Measurements from ENCODE around the gene ARHGEF10L. TPM values are rescaled to one million over a fixed set of nuclear protein-coding genes. Genes with fewer than 3 reads are reported as not detected.

ARHGEF10L gene
- total and polyA plus RNA-seq, 5 donors from 2014 or later: not detected

- Mint-ChIP-seq H3K27me3 (no peaks in the 10 kb centered on the region), H3K4me1 (no peaks in the 10 kb centered on the region), H3K4me3 (no peak overlapping the region), H3K27ac (no peak overlapping the region), H3K36me3 (no peaks in the 10 kb centered on the region), H3K9me3 (peaks cover 0 to 2% (median 0%) of the 10 kb centered on the region in 7 donors)
- H3K27ac ChIP-seq (ENCODE audit: insufficient read depth, low read length, poor library complexity, severe bottlenecking): no peak overlapping the region
- DNase-seq (no peak), ATAC-seq (ENCODE audit: low read depth in 2 of 2) (no peak)
- H3K4me3 ChIP-seq (ENCODE audit: low read depth, low read length): no peak overlapping the region
- H3K27me3 ChIP-seq (ENCODE audit: control insufficient read depth, insufficient read depth, low read length): no peaks in the 10 kb centered on the region
- no peaks in the 10 kb centered on the region for H3K9me3 ChIP-seq (ENCODE audit: control insufficient read depth in 2 of 2, low read length in 2 of 2)
- H3K36me3 ChIP-seq (ENCODE audit: control insufficient read depth, insufficient read depth, low read length): no peaks in the 10 kb centered on the region
- no peaks in the 10 kb centered on the region for H3K4me1 ChIP-seq (ENCODE audit: control insufficient read depth, insufficient read depth, low read length, poor library complexity, severe bottlenecking)
Measured at GRCh38 chr1:17710889-17711576, 171.5 kb downstream of the ARHGEF10L start.

GRCh38 chr1:17711577-17711910 lies 172.0 kb downstream of the ARHGEF10L start:
- Mint-ChIP-seq H3K36me3 (no peaks in the 10 kb centered on the region), H3K4me3 (no peak overlapping the region), H3K27ac (no peak overlapping the region), H3K9me3 (peaks cover 0 to 2% (median 0%) of the 10 kb centered on the region in 7 donors), H3K4me1 (no peaks in the 10 kb centered on the region), H3K27me3 (no peaks in the 10 kb centered on the region)
- Histone ChIP-seq H3K4me3 (ENCODE audit: low read depth, low read length) (no peak overlapping the region), H3K27me3 (ENCODE audit: control insufficient read depth, insufficient read depth, low read length) (no peaks in the 10 kb centered on the region), H3K9me3 (ENCODE audit: control insufficient read depth in 2 of 2, low read length in 2 of 2) (no peaks in the 10 kb centered on the region), H3K4me1 (ENCODE audit: control insufficient read depth, insufficient read depth, low read length, poor library complexity, severe bottlenecking) (no peaks in the 10 kb centered on the region), H3K36me3 (ENCODE audit: control insufficient read depth, insufficient read depth, low read length) (no peaks in the 10 kb centered on the region), H3K27ac (ENCODE audit: insufficient read depth, low read length, poor library complexity, severe bottlenecking) (no peak overlapping the region)
- no peak for ATAC-seq (ENCODE audit: low read depth in 2 of 2)
- no peak for DNase-seq

GRCh38 chr1:17711941-17712340 lies 172.4 kb downstream of the ARHGEF10L start:
- H3K9me3 ChIP-seq (ENCODE audit: control insufficient read depth in 2 of 2, low read length in 2 of 2): no peaks in the 10 kb centered on the region
- no peak for DNase-seq
- no peaks in the 10 kb centered on the region for H3K4me1 ChIP-seq (ENCODE audit: control insufficient read depth, insufficient read depth, low read length, poor library complexity, severe bottlenecking)
- H3K27me3 ChIP-seq (ENCODE audit: control insufficient read depth, insufficient read depth, low read length): no peaks in the 10 kb centered on the region
- Mint-ChIP-seq H3K4me1 (no peaks in the 10 kb centered on the region), H3K27ac (no peak overlapping the region), H3K4me3 (no peak overlapping the region), H3K27me3 (no peaks in the 10 kb centered on the region), H3K36me3 (no peaks in the 10 kb centered on the region), H3K9me3 (peaks cover 0 to 2% (median 0%) of the 10 kb centered on the region in 7 donors)
- no peak overlapping the region for H3K4me3 ChIP-seq (ENCODE audit: low read depth, low read length)
- ATAC-seq (ENCODE audit: low read depth in 2 of 2): no peak
- H3K36me3 ChIP-seq (ENCODE audit: control insufficient read depth, insufficient read depth, low read length): no peaks in the 10 kb centered on the region
- H3K27ac ChIP-seq (ENCODE audit: insufficient read depth, low read length, poor library complexity, severe bottlenecking): no peak overlapping the region

- H3K36me3 Mint-ChIP-seq: no peaks in the 10 kb centered on the region
- Histone ChIP-seq H3K9me3 (ENCODE audit: control insufficient read depth in 2 of 2, low read length in 2 of 2) (no peaks in the 10 kb centered on the region), H3K4me3 (ENCODE audit: low read depth, low read length) (no peak overlapping the region), H3K27me3 (ENCODE audit: control insufficient read depth, insufficient read depth, low read length) (no peaks in the 10 kb centered on the region), H3K27ac (ENCODE audit: insufficient read depth, low read length, poor library complexity, severe bottlenecking) (no peak overlapping the region), H3K36me3 (ENCODE audit: control insufficient read depth, insufficient read depth, low read length) (no peaks in the 10 kb centered on the region), H3K4me1 (ENCODE audit: control insufficient read depth, insufficient read depth, low read length, poor library complexity, severe bottlenecking) (no peaks in the 10 kb centered on the region)
- no peak for DNase-seq
- ATAC-seq (ENCODE audit: low read depth in 2 of 2): no peak
- H3K27ac Mint-ChIP-seq: no peak overlapping the region
- H3K4me3 Mint-ChIP-seq: no peak overlapping the region
- H3K4me1 Mint-ChIP-seq: no peaks in the 10 kb centered on the region
- H3K27me3 Mint-ChIP-seq: no peaks in the 10 kb centered on the region
- peaks cover 0 to 2% (median 0%) of the 10 kb centered on the region in 7 donors for H3K9me3 Mint-ChIP-seq
Measured at GRCh38 chr1:17713993-17714392, 174.5 kb downstream of the ARHGEF10L start.

- no peaks in the 10 kb centered on the region for H3K27me3 ChIP-seq (ENCODE audit: control insufficient read depth, insufficient read depth, low read length)
- no peaks in the 10 kb centered on the region for H3K9me3 ChIP-seq (ENCODE audit: control insufficient read depth in 2 of 2, low read length in 2 of 2)
- H3K36me3 Mint-ChIP-seq: no peaks in the 10 kb centered on the region
- H3K27me3 Mint-ChIP-seq: no peaks in the 10 kb centered on the region
- no peak overlapping the region for H3K27ac Mint-ChIP-seq
- H3K4me3 ChIP-seq (ENCODE audit: low read depth, low read length): no peak overlapping the region
- no peaks in the 10 kb centered on the region for H3K36me3 ChIP-seq (ENCODE audit: control insufficient read depth, insufficient read depth, low read length)
- ATAC-seq (ENCODE audit: low read depth in 2 of 2): no peak
- no peak for DNase-seq
- no peak overlapping the region for H3K27ac ChIP-seq (ENCODE audit: insufficient read depth, low read length, poor library complexity, severe bottlenecking)
- no peaks in the 10 kb centered on the region for H3K4me1 ChIP-seq (ENCODE audit: control insufficient read depth, insufficient read depth, low read length, poor library complexity, severe bottlenecking)
- no peak overlapping the region for H3K4me3 Mint-ChIP-seq
- peaks cover 0 to 2% (median 0%) of the 10 kb centered on the region in 4 donors for H3K4me1 Mint-ChIP-seq
- no peaks in the 10 kb centered on the region for H3K9me3 Mint-ChIP-seq
Measured at GRCh38 chr1:17717594-17718535, 178.4 kb downstream of the ARHGEF10L start.

GRCh38 chr1:17719874-17720273 lies 180.4 kb downstream of the ARHGEF10L start:
- Mint-ChIP-seq H3K4me1 (peaks cover 0 to 2% (median 0%) of the 10 kb centered on the region in 4 donors), H3K36me3 (no peaks in the 10 kb centered on the region), H3K4me3 (no peak overlapping the region), H3K27me3 (no peaks in the 10 kb centered on the region), H3K27ac (no peak overlapping the region), H3K9me3 (no peaks in the 10 kb centered on the region)
- Histone ChIP-seq H3K27ac (ENCODE audit: insufficient read depth, low read length, poor library complexity, severe bottlenecking) (no peak overlapping the region), H3K4me1 (ENCODE audit: control insufficient read depth, insufficient read depth, low read length, poor library complexity, severe bottlenecking) (no peaks in the 10 kb centered on the region), H3K27me3 (ENCODE audit: control insufficient read depth, insufficient read depth, low read length) (no peaks in the 10 kb centered on the region), H3K9me3 (ENCODE audit: control insufficient read depth in 2 of 2, low read length in 2 of 2) (no peaks in the 10 kb centered on the region), H3K36me3 (ENCODE audit: control insufficient read depth, insufficient read depth, low read length) (no peaks in the 10 kb centered on the region), H3K4me3 (ENCODE audit: low read depth, low read length) (no peak overlapping the region)
- DNase-seq (no peak), ATAC-seq (ENCODE audit: low read depth in 2 of 2) (no peak)

GRCh38 chr1:17721444-17721843 lies 181.9 kb downstream of the ARHGEF10L start:
- no peaks in the 10 kb centered on the region for H3K36me3 Mint-ChIP-seq
- no peaks in the 10 kb centered on the region for H3K9me3 Mint-ChIP-seq
- no peak overlapping the region for H3K27ac Mint-ChIP-seq
- ATAC-seq (ENCODE audit: low read depth in 2 of 2) (no peak), DNase-seq (no peak)
- peaks cover 0 to 2% (median 0%) of the 10 kb centered on the region in 4 donors for H3K4me1 Mint-ChIP-seq
- Histone ChIP-seq H3K4me1 (ENCODE audit: control insufficient read depth, insufficient read depth, low read length, poor library complexity, severe bottlenecking) (no peaks in the 10 kb centered on the region), H3K27me3 (ENCODE audit: control insufficient read depth, insufficient read depth, low read length) (no peaks in the 10 kb centered on the region), H3K36me3 (ENCODE audit: control insufficient read depth, insufficient read depth, low read length) (no peaks in the 10 kb centered on the region), H3K27ac (ENCODE audit: insufficient read depth, low read length, poor library complexity, severe bottlenecking) (no peak overlapping the region), H3K9me3 (ENCODE audit: control insufficient read depth in 2 of 2, low read length in 2 of 2) (no peaks in the 10 kb centered on the region), H3K4me3 (ENCODE audit: low read depth, low read length) (no peak overlapping the region)
- H3K27me3 Mint-ChIP-seq: no peaks in the 10 kb centered on the region
- H3K4me3 Mint-ChIP-seq: no peak overlapping the region

All from CD4-positive, CD25-positive, alpha-beta regulatory T cell (primary cell).